Esophagus muscularis mucosa (tissue), 4 donors: Measurements from ENCODE around the gene TUBA1B. TPM values are rescaled to one million over a fixed set of nuclear protein-coding genes. Genes with fewer than 3 reads are reported as not detected.
"Not testable (repeated sequence)": the region's sequence is repeated elsewhere in the genome, so short reads cannot be mapped to it uniquely, and the experiment has no call there.

ENCODE experiments used
- DNase-seq: peaks from one replicate; pipeline ENCODE4 v3.0.0-alpha.2; 2017; ENCODE audit errors: extremely low spot score
- H3K27ac ChIP-seq, 4 donors: fragments of 200-600 bp; sonication (generic); replicated peaks in 1 of 4; 1 replicate in 3 of 4; 2 replicates in 1 of 4; pipeline ENCODE4 v1.5.1; 2016 to 2019; ENCODE audit warnings: mild to moderate bottlenecking in 1 of 4
- H3K27me3 ChIP-seq, 4 donors: fragments of 200-600 bp; sonication (generic); one replicate each; pipeline versions ENCODE4 v1.5.1 to v1.6.0; 2016 to 2019
- H3K36me3 ChIP-seq, 4 donors: fragments of 200-600 bp; sonication (generic); one replicate each; pipeline ENCODE4 v1.5.1; 2016 to 2019
- H3K4me1 ChIP-seq, 4 donors: fragments of 200-600 bp; sonication (generic); one replicate each; pipeline ENCODE4 v1.5.1; 2016 to 2019
- H3K4me3 ChIP-seq, 4 donors: fragments of 200-600 bp; sonication (generic); 1 replicate in 2 of 4; 2 replicates in 2 of 4; pipeline ENCODE4 v1.5.1; 2016 to 2019; ENCODE audit warnings: mild to moderate bottlenecking in 4 of 4, moderate library complexity in 1 of 4
- H3K9me3 ChIP-seq, 4 donors: fragments of 200-600 bp; sonication (generic); 1 replicate in 3 of 4; 2 replicates in 1 of 4; pipeline ENCODE4 v1.5.1; 2016 to 2019
- EP300 ChIP-seq: sonication (generic); formaldehyde crosslinking; IDR thresholded peaks from one replicate; pipeline ENCODE4 v1.6.1; 2017; ENCODE audit warnings: antibody characterized with exemption
- POLR2A ChIP-seq: fragments of 450-650 bp; IDR thresholded peaks from one replicate; pipeline ENCODE4 v1.6.1; 2017; ENCODE audit warnings: antibody characterized with exemption, moderate library complexity, mild to moderate bottlenecking, low read depth
- POLR2AphosphoS5 ChIP-seq, 2 donors: sonication (generic); formaldehyde crosslinking; IDR thresholded peaks; one replicate each; pipeline ENCODE4 v1.6.1; 2017; ENCODE audit warnings: antibody characterized with exemption in 2 of 2
- WGBS: methylation state at CpG from one replicate; pipeline ENCODE4 v1.1.5; 2018; 5-methylcytosine and 5-hydroxymethylcytosine counted together
- intact Hi-C: fragments of 100-400 bp; cut with DNase I; formaldehyde crosslinking; loops from one replicate; pipeline ENCODE4 v1.15.1; 2023
- total RNA-seq, 4 donors: library from RNA; depleted of rRNA; stranded (reverse); fragments of >200 nt; gene quantifications; one replicate each; pipeline versions ENCODE4 v1.1.0 to v1.2.1, GENCODE V29; 2016
- TF ChIP-seq, protein P1 (sequence below), 3 experiments: fragments of 200-600 bp in 2 of 3; fragments of 450-650 bp in 1 of 3; sonication (generic) in 2 of 3; IDR thresholded peaks; one replicate each; pipeline ENCODE4 v1.5.1; 2017 to 2019; ENCODE audit warnings: antibody characterized with exemption in 3 of 3, mild to moderate bottlenecking in 2 of 3, moderate library complexity in 1 of 3

Gene TUBA1B
- 1,000 to 10,000 TPM in 1 of 4 donors, 100 to 1,000 TPM in 3; 739 to 1,057 (median 846) TPM for total RNA-seq

DNA sequence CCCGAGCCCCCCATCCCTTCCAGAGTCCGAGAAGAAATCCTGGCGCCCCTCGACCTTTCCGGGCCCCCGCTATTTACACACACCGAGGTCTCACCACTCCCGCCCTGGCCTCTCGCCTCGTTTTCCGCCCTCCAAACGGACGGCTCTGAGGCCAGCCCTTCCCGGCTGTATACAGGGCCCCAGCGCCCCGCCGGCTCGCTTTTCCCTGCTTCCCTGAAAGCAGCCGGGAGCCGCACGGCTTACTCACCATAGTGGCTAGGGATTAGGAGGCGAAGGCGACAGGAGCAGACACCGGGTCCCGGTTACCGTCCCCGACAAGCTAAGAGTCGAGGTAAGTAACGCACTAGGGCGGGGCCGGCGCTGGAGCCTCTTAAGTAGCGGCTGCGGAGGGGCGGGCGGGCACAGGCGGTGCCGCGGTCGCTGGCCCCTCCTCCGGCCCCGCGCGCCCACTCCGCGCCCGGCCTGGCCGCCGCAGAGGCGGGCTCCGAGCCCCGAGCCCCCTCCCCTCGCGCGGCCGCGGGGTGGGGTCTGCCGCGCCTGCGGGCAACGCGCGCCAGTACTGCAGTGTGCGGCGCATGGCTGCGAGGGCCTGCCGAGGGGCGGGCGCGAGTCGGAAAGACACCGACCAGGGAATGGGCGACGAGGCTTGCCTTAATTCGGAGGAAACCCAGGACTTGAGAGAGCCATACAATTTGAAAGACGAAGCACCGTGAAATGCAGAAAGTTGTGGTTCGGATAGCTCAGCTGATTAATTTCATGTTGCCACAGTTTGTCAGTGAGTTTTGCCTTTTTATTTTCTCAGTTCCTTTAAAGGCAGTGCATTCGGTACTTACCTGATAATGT is at the start of gene TUBA1B:
TUBA1B (minus strand) TSS at position 345 of the 843 bp plus-strand sequence; CDS start at position 250, 95 bp downstream.
- Histone ChIP-seq H3K36me3 (peaks cover 17 to 34% (median 28%) of the 10 kb centered on the region in 4 donors), H3K27ac (peak within 1 kb of the TSS; percentile 99 to 100 (median 100)), H3K9me3 (no peaks in the 10 kb centered on the region), H3K27me3 (no peaks in the 10 kb centered on the region), H3K4me1 (peaks cover 20 to 42% (median 38%) of the 10 kb centered on the region in 4 donors), H3K4me3 (peak within 1 kb of the TSS; percentile 79 to 100 (median 99))
- whole genome bisulfite sequencing = under 1% methylated on average over 18 of the region's 79 CpGs
- TF ChIP-seq POLR2A (peak; percentile 91), EP300 (no peak), POLR2AphosphoS5 (IDR thresholded peaks at IDR 0.05) (peak; percentile 78 to 98)
- TF ChIP-seq, protein P1, sequence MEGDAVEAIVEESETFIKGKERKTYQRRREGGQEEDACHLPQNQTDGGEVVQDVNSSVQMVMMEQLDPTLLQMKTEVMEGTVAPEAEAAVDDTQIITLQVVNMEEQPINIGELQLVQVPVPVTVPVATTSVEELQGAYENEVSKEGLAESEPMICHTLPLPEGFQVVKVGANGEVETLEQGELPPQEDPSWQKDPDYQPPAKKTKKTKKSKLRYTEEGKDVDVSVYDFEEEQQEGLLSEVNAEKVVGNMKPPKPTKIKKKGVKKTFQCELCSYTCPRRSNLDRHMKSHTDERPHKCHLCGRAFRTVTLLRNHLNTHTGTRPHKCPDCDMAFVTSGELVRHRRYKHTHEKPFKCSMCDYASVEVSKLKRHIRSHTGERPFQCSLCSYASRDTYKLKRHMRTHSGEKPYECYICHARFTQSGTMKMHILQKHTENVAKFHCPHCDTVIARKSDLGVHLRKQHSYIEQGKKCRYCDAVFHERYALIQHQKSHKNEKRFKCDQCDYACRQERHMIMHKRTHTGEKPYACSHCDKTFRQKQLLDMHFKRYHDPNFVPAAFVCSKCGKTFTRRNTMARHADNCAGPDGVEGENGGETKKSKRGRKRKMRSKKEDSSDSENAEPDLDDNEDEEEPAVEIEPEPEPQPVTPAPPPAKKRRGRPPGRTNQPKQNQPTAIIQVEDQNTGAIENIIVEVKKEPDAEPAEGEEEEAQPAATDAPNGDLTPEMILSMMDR (IDR thresholded peaks at IDR 0.05) = peak in 1 of 3 experiments; percentile 8
- DNase-seq = peak; percentile 98
- intact Hi-C loops = loop anchor here (2.0 kb wide), 1 partner anchor 58 kb away; the partner anchor contains the start of gene TUBA1A

DNA sequence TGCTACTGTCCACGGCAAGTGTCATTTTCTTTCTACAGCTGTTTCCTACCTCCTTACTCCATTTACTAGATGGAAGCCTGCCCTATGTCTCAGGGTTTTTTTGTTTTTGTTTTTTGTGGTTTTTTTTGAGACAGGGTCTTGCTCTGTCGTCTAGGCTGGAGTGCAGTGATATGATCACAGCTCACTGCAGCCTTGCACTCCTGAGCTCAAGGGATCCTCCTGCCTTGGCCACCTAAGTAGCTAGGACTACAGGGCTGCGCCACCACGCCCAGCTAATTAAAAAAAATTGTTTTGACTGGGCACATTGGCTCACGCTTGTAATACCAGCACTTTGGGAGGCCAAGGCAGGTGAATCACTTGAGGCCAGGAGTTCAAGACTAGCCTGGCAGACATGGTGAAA is 43.0 kb upstream of the TUBA1B start:
- no peak for DNase-seq
- intact Hi-C loops = no loop called here
- Histone ChIP-seq H3K36me3 (no peaks in the 10 kb centered on the region), H3K27me3 (no peaks in the 10 kb centered on the region), H3K27ac (no peak overlapping the region), H3K4me1 (no peaks in the 10 kb centered on the region), H3K9me3 (peaks cover 0 to 5% (median 0%) of the 10 kb centered on the region in 4 donors), H3K4me3 (no peak overlapping the region)
- TF ChIP-seq, protein P1 (IDR thresholded peaks at IDR 0.05) = no peak
- WGBS = 73% methylated on average over 5 of the region's 5 CpGs

DNA sequence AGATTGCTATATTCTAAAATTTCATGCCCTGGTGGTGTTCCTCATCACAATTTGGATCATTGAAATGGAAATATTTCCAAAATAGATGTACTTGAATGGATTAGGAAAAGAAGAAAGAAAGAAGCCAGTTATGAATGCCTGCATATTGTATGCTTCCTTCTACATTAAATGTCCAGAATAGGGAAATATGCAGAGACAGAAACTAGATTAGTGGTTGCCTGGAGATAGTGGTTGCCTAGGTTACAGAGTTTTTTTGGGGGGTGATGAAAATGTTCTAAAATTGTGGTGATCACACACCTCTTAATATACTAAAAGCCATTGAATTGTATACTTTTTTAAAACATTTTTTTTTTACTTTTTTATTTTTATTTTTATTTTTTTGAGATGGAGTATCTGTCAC is 39.7 kb upstream of the TUBA1B start:
- H3K36me3 ChIP-seq = no peaks in the 10 kb centered on the region
- no peaks in the 10 kb centered on the region for H3K9me3 ChIP-seq
- H3K4me1 ChIP-seq = no peaks in the 10 kb centered on the region
- DNase-seq = no peak
- intact Hi-C loops = no loop called here
- no peak overlapping the region for H3K27ac ChIP-seq
- TF ChIP-seq POLR2A = no peak
- TF ChIP-seq POLR2AphosphoS5 (IDR thresholded peaks at IDR 0.05) = no peak
- TF ChIP-seq, protein P1 (IDR thresholded peaks at IDR 0.05) = no peak
- no peak for TF ChIP-seq EP300
- no peaks in the 10 kb centered on the region for H3K27me3 ChIP-seq
- no peak overlapping the region for H3K4me3 ChIP-seq

DNA sequence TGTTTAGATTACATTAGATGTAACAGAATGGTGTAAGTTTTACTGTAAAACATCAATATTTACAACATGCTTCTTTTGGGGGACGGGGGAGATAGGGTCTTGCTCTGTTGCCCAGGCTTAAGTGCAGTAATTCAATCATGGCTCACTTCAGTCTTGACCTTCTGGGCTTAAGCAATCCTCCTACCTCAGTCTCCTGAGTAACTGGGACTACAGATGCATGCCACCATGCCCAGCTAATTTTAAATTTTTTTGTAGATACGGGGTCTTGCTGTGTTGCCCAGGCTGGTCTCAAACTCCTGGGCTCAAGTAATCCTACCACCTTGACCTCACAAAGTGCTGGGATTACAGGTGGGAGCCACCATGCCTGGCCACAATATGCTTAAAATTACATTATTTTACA is 33.9 kb upstream of the TUBA1B start:
- intact Hi-C loops = no loop called here

DNA sequence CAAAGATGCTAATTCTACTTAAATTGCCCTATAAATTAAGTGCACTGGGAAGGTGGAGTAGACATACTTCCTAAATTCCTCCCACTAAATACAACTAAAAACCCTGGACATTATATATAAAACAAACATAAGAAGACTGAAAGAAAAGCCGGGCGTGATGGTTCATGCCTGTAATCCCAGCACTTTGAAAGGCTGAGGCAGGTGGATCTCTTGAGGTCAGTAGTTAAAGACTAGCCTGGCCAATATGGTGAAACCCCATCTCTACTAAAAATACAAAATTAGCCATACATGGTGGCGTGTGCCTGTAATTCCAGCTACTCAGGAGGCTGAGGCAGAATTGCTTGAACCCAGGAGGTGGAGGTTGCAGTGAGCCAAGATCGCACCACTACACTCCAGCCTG is 30.7 kb upstream of the TUBA1B start:
- H3K27me3 ChIP-seq, H3K27ac ChIP-seq, intact Hi-C loops, H3K4me1 ChIP-seq, H3K36me3 ChIP-seq, H3K9me3 ChIP-seq, H3K4me3 ChIP-seq, DNase-seq: not testable (repeated sequence)
- WGBS = 93% methylated on average over 4 of the region's 4 CpGs

More for the DNA sequence above, 33.9 kb upstream of the TUBA1B start:
- 100% methylated on average over 2 of the region's 2 CpGs for WGBS
- DNase-seq = no peak
- no peaks in the 10 kb centered on the region for H3K36me3 ChIP-seq
- H3K4me1 ChIP-seq = no peaks in the 10 kb centered on the region
- TF ChIP-seq POLR2AphosphoS5 (IDR thresholded peaks at IDR 0.05) (no peak), EP300 (no peak), POLR2A (no peak)
- TF ChIP-seq, protein P1 (IDR thresholded peaks at IDR 0.05) = no peak
- no peak overlapping the region for H3K4me3 ChIP-seq
- H3K27ac ChIP-seq = no peak overlapping the region
- no peaks in the 10 kb centered on the region for H3K27me3 ChIP-seq
- H3K9me3 ChIP-seq = no peaks in the 10 kb centered on the region
